Bronchial smooth muscle cell (primary cell): ENCODE results near the gene CNTN3. TPM values are rescaled to one million over a fixed set of nuclear protein-coding genes. Genes with fewer than 3 reads are reported as not detected.

Source experiments
- total RNA-seq: library from RNA; depleted of rRNA; stranded (reverse); fragments of >200 nt; gene quantifications from 2 replicates; pipeline ENCODE4 v1.2.1, GENCODE V29; 2014

Gene CNTN3
- total RNA-seq, result 0.17 and 0.32 TPM in 2 replicates

GRCh38 chr3:74614107-74614967, at the start of gene CNTN3:
TSS of gene CNTN3 (minus strand) at chr3:74614659. CDS start at chr3:74521112, 93,547 bp downstream.

